Progenitor cell of endocrine pancreas (in vitro differentiated cells): ENCODE results near the gene RPL21. TPM values are rescaled to one million over a fixed set of nuclear protein-coding genes. Genes with fewer than 3 reads are reported as not detected.
"Not testable (repeated sequence)": the region's sequence is repeated elsewhere in the genome, so short reads cannot be mapped to it uniquely, and the experiment has no call there.

Experiments
- DNase-seq: peaks from one replicate; pipeline ENCODE4 v3.0.0; 2021; ENCODE audit warnings: low spot score; ENCODE audit not compliant: unreplicated experiment
- H3K27ac Mint-ChIP-seq: 2 replicates; pipeline ENCODE4 v1.8.0; 2021; ENCODE audit warnings: mild to moderate bottlenecking, moderate library complexity, mixed read lengths
- H3K27me3 Mint-ChIP-seq: 2 replicates; pipeline ENCODE4 v1.8.0; 2021; ENCODE audit warnings: mixed read lengths
- H3K36me3 Mint-ChIP-seq: 2 replicates; pipeline ENCODE4 v1.8.0; 2022; ENCODE audit warnings: mixed read lengths; ENCODE audit not compliant: insufficient read depth
- H3K4me1 Mint-ChIP-seq: 2 replicates; pipeline ENCODE4 v1.8.0; 2021; ENCODE audit warnings: low read depth, mixed read lengths
- H3K4me3 Mint-ChIP-seq: 2 replicates; pipeline ENCODE4 v1.8.0; 2021; ENCODE audit warnings: low read depth, mild to moderate bottlenecking, moderate library complexity, mixed read lengths
- H3K9me3 Mint-ChIP-seq: 2 replicates; pipeline ENCODE4 v1.8.0; 2021; ENCODE audit warnings: low read depth, mixed read lengths
- total RNA-seq: library from RNA; stranded (reverse); gene quantifications from 2 replicates; pipeline ENCODE4 v1.2.1, GENCODE V29; 2021
- TF ChIP-seq, protein P1 (sequence below): fragments of 200-600 bp; sonication (generic); IDR thresholded peaks from one replicate; pipeline ENCODE4 v1.5.0; 2021; ENCODE audit warnings: antibody characterized with exemption, mild to moderate bottlenecking; ENCODE audit not compliant: unreplicated experiment

Gene RPL21
- total RNA-seq, 1 donor from 2014 or later, result 742 TPM

DNA sequence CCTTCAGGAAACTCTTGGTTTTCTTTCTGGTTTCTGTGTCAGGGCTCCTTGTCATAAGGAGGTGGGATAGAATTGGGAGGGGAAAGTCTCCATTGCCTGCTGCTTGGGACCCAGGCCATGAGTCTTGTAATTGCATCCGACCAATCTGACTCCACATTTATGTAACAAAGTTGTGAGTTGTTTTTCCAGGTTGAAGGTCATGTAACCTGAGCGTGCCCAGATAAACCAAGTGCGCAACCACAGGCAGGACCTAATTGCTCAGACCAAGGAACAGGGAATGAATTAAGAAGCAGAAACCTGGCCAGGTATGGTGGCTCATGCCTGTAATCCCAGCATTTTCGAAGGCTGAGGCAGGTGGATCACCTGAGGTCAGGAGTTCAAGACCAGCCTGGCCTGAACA, 37.0 kb downstream of the RPL21 start:
- DNase-seq, result no peak
- TF ChIP-seq, protein P1, sequence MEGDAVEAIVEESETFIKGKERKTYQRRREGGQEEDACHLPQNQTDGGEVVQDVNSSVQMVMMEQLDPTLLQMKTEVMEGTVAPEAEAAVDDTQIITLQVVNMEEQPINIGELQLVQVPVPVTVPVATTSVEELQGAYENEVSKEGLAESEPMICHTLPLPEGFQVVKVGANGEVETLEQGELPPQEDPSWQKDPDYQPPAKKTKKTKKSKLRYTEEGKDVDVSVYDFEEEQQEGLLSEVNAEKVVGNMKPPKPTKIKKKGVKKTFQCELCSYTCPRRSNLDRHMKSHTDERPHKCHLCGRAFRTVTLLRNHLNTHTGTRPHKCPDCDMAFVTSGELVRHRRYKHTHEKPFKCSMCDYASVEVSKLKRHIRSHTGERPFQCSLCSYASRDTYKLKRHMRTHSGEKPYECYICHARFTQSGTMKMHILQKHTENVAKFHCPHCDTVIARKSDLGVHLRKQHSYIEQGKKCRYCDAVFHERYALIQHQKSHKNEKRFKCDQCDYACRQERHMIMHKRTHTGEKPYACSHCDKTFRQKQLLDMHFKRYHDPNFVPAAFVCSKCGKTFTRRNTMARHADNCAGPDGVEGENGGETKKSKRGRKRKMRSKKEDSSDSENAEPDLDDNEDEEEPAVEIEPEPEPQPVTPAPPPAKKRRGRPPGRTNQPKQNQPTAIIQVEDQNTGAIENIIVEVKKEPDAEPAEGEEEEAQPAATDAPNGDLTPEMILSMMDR, result no peak
- Mint-ChIP-seq H3K36me3 (no peaks in the 10 kb centered on the region), H3K27me3 (peaks cover 8% of the 10 kb centered on the region), H3K4me1 (no peaks in the 10 kb centered on the region), H3K27ac (no peak overlapping the region), H3K4me3 (no peak overlapping the region), H3K9me3 (no peaks in the 10 kb centered on the region)

GRCh38 chr13:27289011-27289665, 37.8 kb downstream of the RPL21 start:
- TF ChIP-seq, protein P1, result no peak
- H3K4me3 Mint-ChIP-seq, result no peak overlapping the region

DNA sequence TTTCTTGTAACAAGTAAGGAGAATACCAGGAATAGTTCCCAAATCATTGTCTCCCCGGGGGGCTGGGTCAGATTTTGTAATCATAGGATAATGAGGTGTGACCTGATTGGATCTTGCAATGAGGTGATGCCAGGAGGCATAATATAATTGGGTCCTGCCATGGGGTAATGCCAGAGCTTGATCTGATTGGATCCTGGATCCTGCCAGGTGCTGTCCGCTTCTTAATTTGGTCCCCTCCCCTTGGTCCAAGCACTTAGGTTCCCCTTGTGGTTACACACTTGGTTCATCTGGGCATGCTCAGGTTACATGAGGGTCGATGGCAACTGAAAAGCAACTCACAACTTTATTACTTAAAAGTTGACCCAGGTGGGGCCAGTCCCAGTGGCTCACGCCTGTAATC, 39.4 kb downstream of the RPL21 start:
- H3K36me3 Mint-ChIP-seq, result no peaks in the 10 kb centered on the region
- TF ChIP-seq, protein P1, result no peak
- no peak overlapping the region for H3K4me3 Mint-ChIP-seq
- H3K27ac Mint-ChIP-seq, result no peak overlapping the region
- no peaks in the 10 kb centered on the region for H3K9me3 Mint-ChIP-seq
- H3K4me1 Mint-ChIP-seq, result no peaks in the 10 kb centered on the region
- no peak for DNase-seq
- peaks cover 24% of the 10 kb centered on the region for H3K27me3 Mint-ChIP-seq

More at GRCh38 chr13:27289011-27289665, 37.8 kb downstream of the RPL21 start:
- H3K36me3 Mint-ChIP-seq, result no peaks in the 10 kb centered on the region
- H3K4me1 Mint-ChIP-seq, result no peaks in the 10 kb centered on the region
- DNase-seq, result no peak
- H3K27me3 Mint-ChIP-seq, result peaks cover 15% of the 10 kb centered on the region
- H3K27ac Mint-ChIP-seq, result no peak overlapping the region
- H3K9me3 Mint-ChIP-seq, result no peaks in the 10 kb centered on the region

DNA sequence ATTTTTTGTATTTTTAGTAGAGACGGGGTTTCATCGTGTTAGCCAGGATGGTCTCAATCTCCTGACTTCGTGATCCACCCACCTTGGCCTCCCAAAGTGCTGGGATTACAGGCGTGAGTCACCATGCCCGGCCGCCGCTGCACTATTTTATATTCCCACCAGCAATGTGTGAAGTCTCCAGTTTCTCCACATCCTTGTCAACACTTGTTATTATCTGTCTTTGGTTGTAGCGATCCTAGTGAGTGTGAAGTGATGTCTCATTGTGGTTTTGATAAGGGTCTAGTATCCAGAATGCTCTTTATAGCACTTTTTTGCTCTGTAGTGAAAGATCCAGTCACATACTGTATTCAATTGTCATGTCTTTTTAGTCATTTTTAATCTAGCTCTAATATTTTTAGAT, 40.6 kb downstream of the RPL21 start:
- H3K4me1 Mint-ChIP-seq, H3K36me3 Mint-ChIP-seq, H3K4me3 Mint-ChIP-seq, H3K9me3 Mint-ChIP-seq, DNase-seq, H3K27ac Mint-ChIP-seq: not testable (repeated sequence)
- H3K27me3 Mint-ChIP-seq, result peaks cover 27% of the 10 kb centered on the region

DNA sequence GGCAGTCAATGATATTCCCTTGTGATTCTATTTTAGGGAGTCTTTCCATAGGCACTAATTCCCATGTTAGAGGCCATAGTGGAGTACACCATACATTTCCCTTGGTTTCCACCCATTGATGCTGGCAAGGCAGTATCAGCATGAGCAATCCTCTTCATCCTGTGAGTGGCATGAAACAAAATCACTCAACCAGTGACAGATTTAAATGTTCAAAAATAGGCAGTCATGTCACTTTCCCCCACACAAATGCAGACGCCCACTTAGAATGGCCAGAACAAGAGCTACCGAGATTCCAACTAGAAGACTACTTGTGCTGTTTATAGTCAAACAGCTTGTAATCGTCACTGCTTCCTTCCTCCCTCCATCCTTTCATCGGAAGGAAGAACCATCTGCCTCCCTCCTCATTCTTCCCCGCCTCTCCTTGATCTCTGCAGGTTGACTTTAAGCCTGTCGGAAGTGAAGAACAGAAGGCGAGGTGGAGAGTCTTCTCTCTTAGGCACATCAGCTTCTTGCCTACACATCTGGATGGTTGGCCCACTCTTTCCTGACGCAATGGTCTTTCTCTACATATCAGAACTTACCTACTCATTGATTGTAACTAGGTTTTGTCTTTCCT, 41.8 kb downstream of the RPL21 start:
- Mint-ChIP-seq H3K4me3 (no peak overlapping the region), H3K4me1 (no peaks in the 10 kb centered on the region), H3K27me3 (peaks cover 35% of the 10 kb centered on the region), H3K36me3 (no peaks in the 10 kb centered on the region), H3K9me3 (no peaks in the 10 kb centered on the region), H3K27ac (no peak overlapping the region)
- TF ChIP-seq, protein P1, result no peak
- DNase-seq, result no peak
